NB4 (cell line): Measurements from ENCODE around the gene SP2.

ENCODE experiments used
- DNase-seq: peaks from one replicate; pipeline ENCODE4 v3.0.0; 2010; ENCODE audit warnings: low read depth
- H3K4me3 ChIP-seq: one replicate; pipeline ENCODE4 v1.5.1; 2011; ENCODE audit warnings: mild to moderate bottlenecking, low read depth, low read length, moderate library complexity
- CTCF ChIP-seq: IDR thresholded peaks from one replicate; pipeline ENCODE4 v1.5.1; 2012; ENCODE audit warnings: low read depth, low read length
- MYC ChIP-seq: IDR thresholded peaks from 2 replicates; pipeline ENCODE4 v1.6.1; 2011; ENCODE audit warnings: low read depth, low read length
- POLR2A ChIP-seq: IDR thresholded peaks from 2 replicates; pipeline ENCODE4 v1.6.1; 2011; ENCODE audit warnings: mild to moderate bottlenecking; ENCODE audit not compliant: insufficient read length; ENCODE audit errors: extremely low read depth
- TF ChIP-seq, protein P1 (sequence below): IDR thresholded peaks from 2 replicates; pipeline ENCODE4 v1.6.1; 2011; ENCODE audit warnings: low read depth, low read length

The SP2 gene

DNA sequence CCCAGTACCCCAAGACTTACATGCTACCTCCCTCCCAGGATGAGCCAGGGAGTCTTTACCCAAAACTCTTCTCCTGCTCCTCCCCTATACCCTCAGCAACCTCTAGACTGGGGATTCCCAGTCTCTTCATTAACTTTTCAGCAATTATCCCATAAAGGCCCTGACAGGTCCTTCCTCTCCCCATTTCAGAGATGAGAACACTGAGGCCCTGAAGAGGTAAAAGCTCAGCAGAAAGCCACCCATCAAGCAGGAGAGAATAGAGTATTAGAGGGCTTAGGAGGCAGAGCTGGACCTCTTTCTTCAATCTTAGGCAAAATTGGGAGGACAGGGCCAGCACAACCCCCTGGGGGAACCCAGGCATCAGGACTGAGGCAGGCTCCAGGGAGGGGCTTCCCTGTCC lies 39.2 kb upstream of the SP2 start:
- DNase-seq = no peak
- H3K4me3 ChIP-seq = no peak overlapping the region
- TF ChIP-seq, protein P1, sequence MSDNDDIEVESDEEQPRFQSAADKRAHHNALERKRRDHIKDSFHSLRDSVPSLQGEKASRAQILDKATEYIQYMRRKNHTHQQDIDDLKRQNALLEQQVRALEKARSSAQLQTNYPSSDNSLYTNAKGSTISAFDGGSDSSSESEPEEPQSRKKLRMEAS = no peak
- TF ChIP-seq CTCF (no peak), MYC (no peak), POLR2A (no peak)

GRCh38 chr17:47857551-47858455 lies 38.2 kb upstream of the SP2 start:
- no peak for TF ChIP-seq POLR2A
- TF ChIP-seq CTCF = no peak
- no peak overlapping the region for H3K4me3 ChIP-seq
- DNase-seq = no peak

DNA sequence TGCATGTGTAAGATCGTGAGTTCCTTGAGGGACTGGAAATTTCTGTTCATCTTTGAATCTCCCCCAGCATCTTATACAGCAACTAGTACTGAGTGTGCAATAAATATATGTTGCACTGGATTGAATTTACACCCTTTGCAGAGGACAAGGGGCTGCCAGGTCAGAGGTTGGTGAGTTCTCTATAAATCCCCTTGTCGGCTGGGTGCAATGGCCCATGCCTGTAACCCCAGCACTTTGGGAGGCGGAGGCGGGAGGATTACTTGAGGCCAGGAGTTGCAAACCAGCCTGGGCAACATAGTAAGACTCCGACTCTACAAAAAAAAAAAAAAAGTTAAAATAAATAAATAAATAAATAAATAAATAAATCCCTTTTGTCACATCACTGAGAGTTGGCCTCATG lies 35.6 kb upstream of the SP2 start:
- H3K4me3 ChIP-seq = no peak overlapping the region
- DNase-seq = no peak
- TF ChIP-seq, protein P1 = no peak
- TF ChIP-seq MYC (no peak), CTCF (no peak), POLR2A (no peak)

- no peak for DNase-seq
Measured at GRCh38 chr17:47862621-47863440, 33.2 kb upstream of the SP2 start.

DNA sequence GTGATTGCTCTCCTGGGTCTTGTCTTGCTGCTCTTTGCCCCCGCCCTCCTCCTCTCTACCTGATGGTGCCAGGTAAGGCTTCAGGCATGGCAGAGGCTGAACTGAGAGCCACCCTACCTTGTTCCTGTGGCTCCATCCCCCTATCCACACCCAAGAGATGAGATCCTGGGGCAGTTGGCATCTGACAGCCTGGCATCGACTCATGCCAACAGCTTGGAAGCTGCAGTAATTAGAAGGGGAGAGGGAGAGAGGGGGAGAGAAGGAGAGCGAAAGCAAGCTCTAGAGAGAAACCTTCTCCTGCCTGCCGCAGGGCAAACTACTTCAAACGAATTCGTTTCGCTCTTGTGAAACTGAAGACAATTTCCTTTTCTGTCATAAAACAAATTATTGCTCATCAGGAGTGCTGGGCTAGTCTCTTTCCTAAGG lies 31.2 kb upstream of the SP2 start:
- TF ChIP-seq POLR2A (no peak), CTCF (no peak), MYC (no peak)
- TF ChIP-seq, protein P1 = no peak
- H3K4me3 ChIP-seq = no peak overlapping the region
- no peak for DNase-seq

More at GRCh38 chr17:47862621-47863440, 33.2 kb upstream of the SP2 start:
- TF ChIP-seq MYC (no peak), POLR2A (no peak), CTCF (no peak)
- TF ChIP-seq, protein P1 = no peak
- no peak overlapping the region for H3K4me3 ChIP-seq
